Testis (tissue), 3 donors: ENCODE measurements around the gene HOXA5. TPM values are rescaled to one million over a fixed set of nuclear protein-coding genes. Genes with fewer than 3 reads are reported as not detected.
A peak's percentile ranks its signal among the peaks of the same experiment; 100 is the strongest.

ENCODE experiments used
- DNase-seq: peaks from one replicate; pipeline ENCODE4 v3.0.0-alpha.2; 2019
- H3K27ac ChIP-seq, 2 donors: fragments of 200-600 bp; sonication (generic); one replicate each; pipeline ENCODE4 v1.5.1; 2019
- H3K27me3 ChIP-seq: fragments of 200-600 bp; sonication (generic); one replicate; pipeline ENCODE4 v1.5.1; 2019
- H3K36me3 ChIP-seq: fragments of 200-600 bp; sonication (generic); one replicate; pipeline ENCODE4 v1.5.1; 2017; ENCODE audit warnings: low read depth; ENCODE audit errors: missing control alignments
- H3K4me1 ChIP-seq: fragments of 200-600 bp; sonication (generic); one replicate; pipeline ENCODE4 v1.5.1; 2019
- H3K4me3 ChIP-seq, 2 donors: fragments of 200-600 bp; sonication (generic); one replicate each; pipeline ENCODE4 v1.5.1; 2017 to 2019
- H3K9me3 ChIP-seq: fragments of 200-600 bp; sonication (generic); one replicate; pipeline ENCODE4 v1.5.1; 2017
- POLR2A ChIP-seq: fragments of 450-650 bp; IDR thresholded peaks from one replicate; pipeline ENCODE4 v1.6.1; 2017; ENCODE audit warnings: antibody characterized with exemption, mild to moderate bottlenecking, moderate library complexity
- WGBS, 2 donors: methylation state at CpG; one replicate each; pipeline ENCODE4 v1.1.5; 2018; 5-methylcytosine and 5-hydroxymethylcytosine counted together
- intact Hi-C: fragments of 100-400 bp; cut with DNase I; formaldehyde crosslinking; loops from one replicate; pipeline ENCODE4 v1.15.1; 2023; ENCODE audit warnings: low total_unique reads
- polyA plus RNA-seq: library from polyadenylated mRNA; stranded (reverse); fragments of 350-450 nt; fragmentation: Illumina TruSeq; extraction: RNeasy Lipid Tissue Mini Kit (QIAGEN cat#74804); gene quantifications from one replicate; pipeline ENCODE4 v1.2.3, GENCODE V29; 2014; ENCODE audit warnings: low read depth, low replicate concordance; ENCODE audit not compliant: insufficient read depth
- total RNA-seq, 2 donors: library from RNA; depleted of rRNA; stranded (reverse); fragments of >200 nt; gene quantifications; one replicate each; pipeline ENCODE4 v1.2.3, GENCODE V29; 2016
- TF ChIP-seq, protein P1 (sequence below), 3 experiments: fragments of 450-650 bp in 2 of 3; fragments of 200-600 bp in 1 of 3; sonication (generic) in 1 of 3; IDR thresholded peaks; one replicate each; pipeline ENCODE4 v1.5.1; 2016 to 2019; ENCODE audit warnings: antibody characterized with exemption in 3 of 3, mild to moderate bottlenecking in 2 of 3, moderate library complexity in 1 of 3

Gene HOXA5
- total and polyA plus RNA-seq, 3 donors from 2014 or later = 0.63 to 7.6 TPM; not detected in 1

GRCh38 chr7:27148756-27149641, 5.5 kb upstream of the HOXA5 start:
- Histone ChIP-seq H3K27me3 (peaks cover 9% of the 10 kb centered on the region), H3K9me3 (no peaks in the 10 kb centered on the region), H3K4me3 (no peak overlapping the region), H3K4me1 (peaks cover 2% of the 10 kb centered on the region), H3K27ac (no peak overlapping the region), H3K36me3 (no peaks in the 10 kb centered on the region)
- intact Hi-C loops = no loop called here
- peak; percentile 9 for DNase-seq
- no peak for TF ChIP-seq POLR2A
- TF ChIP-seq, protein P1, sequence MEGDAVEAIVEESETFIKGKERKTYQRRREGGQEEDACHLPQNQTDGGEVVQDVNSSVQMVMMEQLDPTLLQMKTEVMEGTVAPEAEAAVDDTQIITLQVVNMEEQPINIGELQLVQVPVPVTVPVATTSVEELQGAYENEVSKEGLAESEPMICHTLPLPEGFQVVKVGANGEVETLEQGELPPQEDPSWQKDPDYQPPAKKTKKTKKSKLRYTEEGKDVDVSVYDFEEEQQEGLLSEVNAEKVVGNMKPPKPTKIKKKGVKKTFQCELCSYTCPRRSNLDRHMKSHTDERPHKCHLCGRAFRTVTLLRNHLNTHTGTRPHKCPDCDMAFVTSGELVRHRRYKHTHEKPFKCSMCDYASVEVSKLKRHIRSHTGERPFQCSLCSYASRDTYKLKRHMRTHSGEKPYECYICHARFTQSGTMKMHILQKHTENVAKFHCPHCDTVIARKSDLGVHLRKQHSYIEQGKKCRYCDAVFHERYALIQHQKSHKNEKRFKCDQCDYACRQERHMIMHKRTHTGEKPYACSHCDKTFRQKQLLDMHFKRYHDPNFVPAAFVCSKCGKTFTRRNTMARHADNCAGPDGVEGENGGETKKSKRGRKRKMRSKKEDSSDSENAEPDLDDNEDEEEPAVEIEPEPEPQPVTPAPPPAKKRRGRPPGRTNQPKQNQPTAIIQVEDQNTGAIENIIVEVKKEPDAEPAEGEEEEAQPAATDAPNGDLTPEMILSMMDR (IDR thresholded peaks at IDR 0.05) = no peak
- WGBS, 2 donors = 33 to 42% methylated on average over 23 to 30 of the region's 30 CpGs

- no peaks in the 10 kb centered on the region for H3K36me3 ChIP-seq
- no peaks in the 10 kb centered on the region for H3K9me3 ChIP-seq
- intact Hi-C loops = no loop called here
- H3K27me3 ChIP-seq = peaks cover 1% of the 10 kb centered on the region
- WGBS, 2 donors = 16 to 18% methylated on average over 12 to 28 of the region's 28 CpGs
- peak overlapping the region in 1 of 2 donors; percentile 0 for H3K4me3 ChIP-seq
- H3K27ac ChIP-seq = no peak overlapping the region
- H3K4me1 ChIP-seq = peaks cover 4% of the 10 kb centered on the region
- DNase-seq = peak; percentile 6
- TF ChIP-seq, protein P1 (IDR thresholded peaks at IDR 0.05) = no peak
- TF ChIP-seq POLR2A = no peak
Measured at GRCh38 chr7:27148031-27148755, 4.7 kb upstream of the HOXA5 start.

DNA sequence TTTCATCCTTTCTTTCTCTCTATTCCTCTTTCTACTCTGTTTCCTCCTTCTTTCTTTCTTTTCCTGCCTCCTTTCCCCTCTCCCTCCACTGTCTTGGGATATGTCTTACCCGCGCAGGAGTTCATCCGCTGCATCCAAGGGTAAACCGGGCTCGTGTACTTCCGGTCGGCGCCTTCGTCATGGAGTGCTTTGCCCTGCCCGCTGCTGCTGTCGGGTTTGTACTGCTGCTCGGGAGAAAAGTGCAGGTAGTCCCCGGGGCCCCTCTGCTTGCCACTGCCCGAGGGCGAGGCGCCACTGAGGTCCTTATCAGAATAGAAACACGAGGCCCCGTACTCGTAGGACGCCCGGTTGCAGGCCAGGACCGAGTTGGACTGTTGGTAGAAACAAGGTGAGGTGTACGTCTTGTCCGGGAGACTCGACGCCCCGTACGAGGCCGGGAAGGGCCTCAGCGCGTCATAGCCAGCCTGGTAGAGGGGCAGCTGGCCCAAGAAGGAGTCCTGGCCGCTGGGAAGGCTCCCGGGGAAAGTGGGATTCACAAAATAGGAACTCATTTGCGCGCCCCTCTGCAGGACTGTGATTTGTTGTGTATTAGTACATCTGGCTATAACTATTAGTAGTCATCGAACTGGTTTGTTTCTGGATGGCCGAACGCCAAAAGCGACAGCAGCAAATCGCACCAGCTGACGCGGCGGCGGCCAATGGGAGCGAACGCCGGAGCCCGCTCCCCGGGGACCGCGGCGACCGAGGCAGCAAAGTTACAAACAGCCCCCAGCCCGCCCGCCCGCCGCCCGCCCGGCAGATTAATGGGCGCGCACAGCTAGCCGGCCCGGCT, 3.9 kb upstream of the HOXA5 start, which contains the start of gene HOXA6:
Gene HOXA6 (minus strand): TSS at position 576 of the 832 bp plus-strand sequence. CDS start 25 bp downstream, at position 551.
- peak; percentile 32 for DNase-seq
- H3K36me3 ChIP-seq = no peaks in the 10 kb centered on the region
- intact Hi-C loops = no loop called here
- no peak for TF ChIP-seq POLR2A
- TF ChIP-seq, protein P1 (IDR thresholded peaks at IDR 0.05) = no peak
- H3K4me3 ChIP-seq = peak within 1 kb of the TSS in 1 of 2 donors; percentile 0
- H3K27me3 ChIP-seq = no peaks in the 10 kb centered on the region
- peaks cover 4% of the 10 kb centered on the region for H3K4me1 ChIP-seq
- H3K9me3 ChIP-seq = no peaks in the 10 kb centered on the region
- 8% methylated on average over 34 to 56 of the region's 63 CpGs for WGBS, 2 donors
- no peak within 1 kb of the TSS for H3K27ac ChIP-seq

- WGBS, 2 donors = 56 to 58% methylated on average over 4 to 5 of the region's 5 CpGs
Measured at GRCh38 chr7:27146491-27147198, 3.2 kb upstream of the HOXA5 start.

More at GRCh38 chr7:27146491-27147198, 3.2 kb upstream of the HOXA5 start:
- TF ChIP-seq, protein P1 (IDR thresholded peaks at IDR 0.05) = no peak
- TF ChIP-seq POLR2A = no peak
- no peaks in the 10 kb centered on the region for H3K36me3 ChIP-seq
- intact Hi-C loops = no loop called here
- peaks cover 4% of the 10 kb centered on the region for H3K4me1 ChIP-seq
- H3K4me3 ChIP-seq = no peak overlapping the region
- H3K27me3 ChIP-seq = no peaks in the 10 kb centered on the region
- peak; percentile 8 for DNase-seq
- H3K27ac ChIP-seq = no peak overlapping the region
- no peaks in the 10 kb centered on the region for H3K9me3 ChIP-seq
